Neuron (in vitro differentiated cells): Measurements from ENCODE around the gene CHRNA4.

Experiments
- H2AFZ ChIP-seq: one replicate; pipeline ENCODE4 v1.6.1; 2013; ENCODE audit warnings: low read depth, mild to moderate bottlenecking, inconsistent platforms, low read length, moderate library complexity
- H3K27me3 ChIP-seq: one replicate; pipeline ENCODE4 v1.6.1; 2013; ENCODE audit warnings: low read length; ENCODE audit not compliant: insufficient read depth
- H3K36me3 ChIP-seq: one replicate; pipeline ENCODE4 v1.6.1; 2013; ENCODE audit warnings: low read length; ENCODE audit not compliant: insufficient read depth
- H3K4me1 ChIP-seq: one replicate; pipeline ENCODE4 v1.6.1; 2013; ENCODE audit warnings: low read length; ENCODE audit not compliant: insufficient read depth
- H3K4me3 ChIP-seq: 2 replicates; pipeline ENCODE4 v1.5.1; 2013; ENCODE audit warnings: mild to moderate bottlenecking, low read length, moderate library complexity
- H3K9me3 ChIP-seq: one replicate; pipeline ENCODE4 v1.6.1; 2013; ENCODE audit warnings: low read length

Gene CHRNA4

DNA sequence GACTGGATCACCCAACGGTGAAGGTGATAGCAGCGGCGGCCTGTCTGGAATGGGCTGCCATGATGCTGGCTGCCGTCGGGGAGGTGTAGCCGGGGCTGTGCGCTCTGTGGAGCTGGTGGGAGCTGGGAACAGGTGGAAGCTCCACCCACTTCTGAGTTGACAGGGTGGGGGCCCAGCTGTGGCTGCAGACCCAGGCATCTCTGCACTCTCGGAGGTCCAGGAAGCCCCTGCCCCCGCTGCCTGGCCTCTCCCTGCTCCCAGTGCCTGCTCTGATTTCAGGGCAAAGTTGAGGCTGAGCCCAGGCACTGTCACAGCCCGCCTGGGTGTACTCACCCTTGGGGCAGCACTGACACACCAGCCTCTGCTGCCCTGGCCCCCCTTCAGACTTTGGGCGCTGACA, 18.1 kb upstream of the CHRNA4 start:
- Histone ChIP-seq H2AFZ (no peak overlapping the region), H3K9me3 (no peaks in the 10 kb centered on the region), H3K4me3 (no peak overlapping the region), H3K36me3 (no peaks in the 10 kb centered on the region), H3K4me1 (peaks cover 46% of the 10 kb centered on the region), H3K27me3 (peaks cover 5% of the 10 kb centered on the region)

DNA sequence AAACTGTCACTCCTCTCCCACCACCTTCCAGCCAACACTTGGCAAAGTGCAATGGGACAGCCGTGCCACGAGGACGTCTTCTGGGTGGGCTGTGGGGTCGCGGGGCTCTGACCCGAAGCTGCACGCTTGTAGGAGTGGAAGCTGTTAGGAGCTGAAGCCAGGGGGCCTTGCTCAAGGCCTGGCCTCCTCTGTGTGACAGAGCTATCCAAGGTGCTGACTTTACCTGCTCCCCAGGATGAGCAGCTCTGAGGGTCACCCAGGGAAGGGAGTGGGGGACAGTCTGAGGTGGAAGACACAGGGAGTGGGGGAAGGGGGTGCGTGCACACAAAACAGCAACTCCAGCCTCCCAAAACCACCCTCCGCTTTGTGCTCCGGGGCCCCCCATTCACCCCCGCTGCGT, 17.5 kb upstream of the CHRNA4 start:
- peaks cover 5% of the 10 kb centered on the region for H3K27me3 ChIP-seq
- H3K4me1 ChIP-seq, result peaks cover 46% of the 10 kb centered on the region
- H3K9me3 ChIP-seq, result no peaks in the 10 kb centered on the region
- H3K4me3 ChIP-seq, result no peak overlapping the region
- no peaks in the 10 kb centered on the region for H3K36me3 ChIP-seq
- H2AFZ ChIP-seq, result no peak overlapping the region

DNA sequence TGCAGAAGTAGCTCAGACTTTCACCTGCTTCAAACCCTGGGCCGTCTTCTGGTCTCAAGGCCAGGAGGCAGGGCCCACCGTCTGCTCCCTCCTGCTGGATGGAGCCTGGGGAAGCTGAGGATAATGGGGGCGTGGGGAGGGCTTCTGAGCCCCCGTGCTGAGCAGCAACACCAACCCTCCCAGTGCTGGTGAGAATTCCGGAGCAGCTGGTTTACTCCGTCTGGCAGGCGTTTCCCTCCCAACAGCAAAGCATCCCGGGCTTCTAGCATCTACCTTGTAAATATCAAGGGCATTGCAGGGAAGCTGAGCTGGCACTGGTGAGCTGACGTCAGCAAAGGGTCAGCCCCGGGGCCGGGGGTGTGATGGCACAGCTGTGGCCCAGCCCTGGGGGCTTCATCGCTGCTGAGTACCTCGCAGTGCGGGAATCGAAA, 16.8 kb upstream of the CHRNA4 start:
- no peaks in the 10 kb centered on the region for H3K9me3 ChIP-seq
- peaks cover 46% of the 10 kb centered on the region for H3K4me1 ChIP-seq
- peaks cover 8% of the 10 kb centered on the region for H3K27me3 ChIP-seq
- H2AFZ ChIP-seq, result no peak overlapping the region
- H3K36me3 ChIP-seq, result no peaks in the 10 kb centered on the region
- peak overlapping the region; percentile 32 for H3K4me3 ChIP-seq

DNA sequence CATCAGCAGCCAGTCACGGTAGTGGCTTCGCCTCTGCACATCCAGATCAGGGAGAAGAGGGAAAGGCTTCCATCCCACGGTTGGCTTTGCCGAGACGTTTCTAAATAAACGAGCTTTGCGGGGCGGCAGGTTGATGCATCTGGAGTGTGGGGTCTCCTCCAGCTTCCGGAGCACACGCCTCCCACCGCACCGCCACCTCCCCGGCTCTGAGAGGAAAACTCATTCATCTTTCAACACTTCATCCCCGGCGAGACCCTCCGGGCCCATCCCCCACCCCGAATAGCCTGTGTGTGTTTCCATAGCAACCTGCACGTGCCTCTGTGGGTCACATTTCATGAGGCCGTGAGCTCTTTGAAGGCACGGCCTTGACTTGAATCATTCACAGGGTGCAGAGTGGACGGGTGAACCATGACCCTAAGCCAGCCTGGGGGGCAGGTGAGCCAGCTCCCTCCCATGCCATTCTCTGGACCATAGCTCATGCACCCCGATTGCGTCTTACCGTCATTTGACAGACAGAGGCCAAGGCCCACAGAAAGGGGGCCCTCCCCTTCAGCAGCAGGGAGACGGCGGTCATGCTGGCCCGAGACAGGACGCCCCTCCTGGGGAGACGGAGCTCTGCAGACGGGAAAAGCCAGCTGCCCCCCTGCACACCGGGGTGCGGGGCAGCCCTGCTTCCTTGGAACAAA, 16.2 kb upstream of the CHRNA4 start:
- no peaks in the 10 kb centered on the region for H3K9me3 ChIP-seq
- H2AFZ ChIP-seq, result no peak overlapping the region
- H3K4me1 ChIP-seq, result peaks cover 46% of the 10 kb centered on the region
- no peaks in the 10 kb centered on the region for H3K36me3 ChIP-seq
- peaks cover 8% of the 10 kb centered on the region for H3K27me3 ChIP-seq
- peak overlapping the region; percentile 32 for H3K4me3 ChIP-seq

DNA sequence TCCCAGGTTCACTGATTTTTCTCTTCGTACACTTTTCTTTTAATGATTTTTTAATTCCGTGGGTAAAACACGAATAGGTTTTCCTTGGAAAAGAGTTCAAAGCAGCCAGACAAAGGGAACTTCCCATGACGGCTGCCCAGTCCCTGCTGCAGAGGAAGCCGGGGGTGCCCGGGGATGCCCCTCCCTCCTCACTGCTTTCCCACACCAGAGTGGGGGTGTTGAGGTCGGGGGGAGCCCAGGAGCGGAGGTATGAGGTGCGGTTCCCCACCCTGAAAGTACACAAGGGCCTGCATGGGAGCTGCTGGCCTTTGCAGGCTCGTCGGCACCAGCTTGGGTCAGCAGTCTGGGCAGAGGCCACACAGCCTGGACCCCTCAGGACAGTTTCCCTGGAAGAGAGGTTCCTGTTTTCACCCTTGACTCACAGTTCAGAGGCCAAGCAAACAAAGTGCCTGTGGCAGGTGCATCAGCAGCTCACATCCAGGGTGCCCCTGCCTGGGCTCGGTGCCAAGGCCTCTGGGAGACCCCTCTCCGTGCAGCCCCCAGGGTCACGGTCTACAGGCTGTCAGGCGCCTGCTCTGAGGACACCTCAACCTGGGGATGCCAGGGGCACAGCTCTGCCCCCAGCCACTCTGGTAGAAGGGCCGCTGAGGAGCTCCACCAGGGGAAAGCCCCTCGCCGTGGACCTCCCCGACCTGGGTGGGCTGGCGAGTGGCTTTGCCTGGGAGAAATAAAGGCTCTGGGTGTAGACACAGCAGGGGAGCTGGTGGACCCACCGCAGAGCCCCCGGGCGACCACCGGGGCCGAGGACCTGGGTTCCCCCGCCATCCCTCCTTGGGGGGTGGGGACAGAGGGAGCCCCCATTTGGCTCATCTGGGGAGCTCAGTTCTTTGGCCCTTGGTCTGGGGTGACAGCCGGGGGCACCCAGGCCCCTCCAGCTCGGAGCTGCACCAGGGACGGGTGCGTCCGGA, 15.4 kb upstream of the CHRNA4 start:
- peaks cover 44% of the 10 kb centered on the region for H3K4me1 ChIP-seq
- H3K27me3 ChIP-seq, result peaks cover 8% of the 10 kb centered on the region
- no peak overlapping the region for H2AFZ ChIP-seq
- H3K36me3 ChIP-seq, result no peaks in the 10 kb centered on the region
- H3K4me3 ChIP-seq, result peak overlapping the region; percentile 32
- no peaks in the 10 kb centered on the region for H3K9me3 ChIP-seq

DNA sequence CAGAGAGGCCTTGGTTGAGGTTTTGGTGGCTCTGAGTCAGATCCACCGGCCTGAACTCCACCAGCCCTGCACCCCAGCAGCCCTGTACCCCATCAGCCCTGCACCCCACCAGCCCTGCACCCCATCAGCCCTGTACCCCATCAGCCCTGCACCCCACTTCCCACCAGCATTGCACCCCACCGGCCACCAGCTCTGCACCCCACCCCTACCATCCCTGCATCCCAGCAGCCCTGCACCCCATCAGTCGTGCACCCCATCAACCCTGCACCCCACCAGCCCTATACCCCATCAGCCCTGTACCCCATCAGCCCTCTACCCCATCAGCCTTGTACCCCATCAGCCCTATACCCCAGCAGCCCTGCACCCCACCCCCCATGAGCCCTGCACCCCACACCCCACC, 14.3 kb upstream of the CHRNA4 start:
- H3K4me3 ChIP-seq, result no peak overlapping the region

DNA sequence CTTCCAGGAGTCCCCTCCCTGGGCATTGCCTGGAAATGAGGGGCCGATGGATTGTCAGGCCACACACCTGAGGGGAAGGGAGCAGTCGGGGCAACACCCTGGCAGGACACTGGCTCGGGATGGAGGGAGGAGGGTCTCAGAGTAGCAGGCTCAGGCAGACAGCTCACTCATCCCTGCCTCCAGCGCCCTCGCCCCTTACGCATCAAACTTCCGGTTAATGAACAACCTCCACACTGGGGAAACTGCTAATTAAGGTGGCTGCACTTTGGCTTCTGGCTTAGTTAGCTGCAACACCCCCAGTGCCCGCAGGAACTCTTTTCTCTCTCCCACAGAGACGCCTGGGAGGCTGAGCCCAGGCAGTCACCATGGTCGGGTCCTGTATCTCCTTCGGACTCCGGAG, 13.4 kb upstream of the CHRNA4 start:
- H2AFZ ChIP-seq, result no peak overlapping the region
- peaks cover 35% of the 10 kb centered on the region for H3K4me1 ChIP-seq
- no peaks in the 10 kb centered on the region for H3K36me3 ChIP-seq
- peaks cover 3% of the 10 kb centered on the region for H3K27me3 ChIP-seq
- no peaks in the 10 kb centered on the region for H3K9me3 ChIP-seq
- no peak overlapping the region for H3K4me3 ChIP-seq

More for the DNA sequence above, 14.3 kb upstream of the CHRNA4 start:
- H3K4me1 ChIP-seq, result peaks cover 37% of the 10 kb centered on the region
- peaks cover 3% of the 10 kb centered on the region for H3K27me3 ChIP-seq
- H3K9me3 ChIP-seq, result no peaks in the 10 kb centered on the region
- H3K36me3 ChIP-seq, result no peaks in the 10 kb centered on the region
- H2AFZ ChIP-seq, result no peak overlapping the region

DNA sequence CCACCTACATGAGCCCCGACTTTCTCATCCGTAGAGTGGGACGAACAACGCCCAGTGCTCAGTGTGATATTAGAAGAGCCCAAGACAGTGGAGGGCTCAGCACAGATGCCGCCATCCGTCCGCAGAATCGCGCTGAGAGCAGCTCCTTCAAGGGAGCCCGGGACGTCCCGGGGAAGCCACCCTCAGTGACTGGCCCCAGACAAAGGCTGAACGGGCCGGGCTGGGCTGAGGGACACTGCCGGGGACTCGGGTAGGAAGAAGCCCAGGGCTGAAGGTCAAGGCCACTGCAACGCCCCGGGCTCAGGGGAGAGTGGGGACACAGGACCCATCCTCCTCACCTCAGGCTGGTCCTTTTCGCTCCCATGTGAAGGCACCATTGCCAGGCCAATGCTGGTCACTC, 12.8 kb upstream of the CHRNA4 start:
- H3K4me1 ChIP-seq, result peaks cover 30% of the 10 kb centered on the region

DNA sequence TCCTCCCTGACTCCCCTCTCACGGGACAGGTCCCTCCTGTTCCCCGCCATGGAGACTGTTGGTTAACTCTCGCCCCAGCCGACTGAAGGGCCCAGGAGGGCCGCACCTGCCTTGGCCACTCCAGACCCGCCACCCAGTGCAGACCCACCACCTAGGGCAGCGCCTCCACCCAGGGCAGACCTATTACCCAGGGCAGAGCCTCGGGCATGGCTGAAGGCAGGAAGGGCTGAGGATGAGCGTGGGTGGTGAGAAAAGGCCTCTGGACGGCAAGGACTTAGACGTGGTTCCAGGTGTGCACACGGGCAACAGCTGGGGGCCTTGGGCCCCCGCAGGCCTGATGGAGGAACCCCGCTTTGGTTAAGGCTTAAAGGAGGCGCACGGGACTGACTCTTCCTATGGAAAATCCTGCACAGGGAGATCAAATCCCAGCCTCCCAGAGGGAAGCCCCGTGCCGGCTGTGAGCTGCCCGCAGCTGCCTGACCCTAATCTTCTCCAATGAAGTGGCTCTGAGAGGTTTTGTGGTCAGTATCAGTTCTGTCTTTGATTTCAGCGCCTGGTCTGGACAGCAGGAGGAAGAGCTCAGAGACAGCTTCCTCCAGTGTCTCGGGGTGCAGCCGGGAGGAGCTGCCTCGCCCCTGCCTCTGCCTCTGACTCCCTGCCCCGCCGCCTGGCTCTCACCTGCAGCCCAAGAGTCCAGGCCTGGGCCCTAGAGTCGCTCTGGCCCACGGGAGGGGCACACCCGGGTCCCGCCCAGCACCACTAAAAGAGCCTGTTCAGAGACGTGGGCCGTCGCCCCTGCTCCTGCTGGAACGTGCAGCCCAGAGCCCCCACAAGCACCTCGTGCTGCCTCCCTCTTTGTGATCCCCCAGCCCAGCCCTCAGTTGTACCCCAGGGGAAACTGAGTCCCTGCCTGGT, 12.1 kb upstream of the CHRNA4 start:
- no peaks in the 10 kb centered on the region for H3K36me3 ChIP-seq
- H3K4me3 ChIP-seq, result no peak overlapping the region
- no peak overlapping the region for H2AFZ ChIP-seq
- H3K9me3 ChIP-seq, result no peaks in the 10 kb centered on the region
- peaks cover 29% of the 10 kb centered on the region for H3K4me1 ChIP-seq
- H3K27me3 ChIP-seq, result peaks cover 3% of the 10 kb centered on the region

More for the DNA sequence above, 12.8 kb upstream of the CHRNA4 start:
- H3K27me3 ChIP-seq, result peaks cover 3% of the 10 kb centered on the region
- no peak overlapping the region for H3K4me3 ChIP-seq
- no peak overlapping the region for H2AFZ ChIP-seq
- no peaks in the 10 kb centered on the region for H3K36me3 ChIP-seq
- no peaks in the 10 kb centered on the region for H3K9me3 ChIP-seq

DNA sequence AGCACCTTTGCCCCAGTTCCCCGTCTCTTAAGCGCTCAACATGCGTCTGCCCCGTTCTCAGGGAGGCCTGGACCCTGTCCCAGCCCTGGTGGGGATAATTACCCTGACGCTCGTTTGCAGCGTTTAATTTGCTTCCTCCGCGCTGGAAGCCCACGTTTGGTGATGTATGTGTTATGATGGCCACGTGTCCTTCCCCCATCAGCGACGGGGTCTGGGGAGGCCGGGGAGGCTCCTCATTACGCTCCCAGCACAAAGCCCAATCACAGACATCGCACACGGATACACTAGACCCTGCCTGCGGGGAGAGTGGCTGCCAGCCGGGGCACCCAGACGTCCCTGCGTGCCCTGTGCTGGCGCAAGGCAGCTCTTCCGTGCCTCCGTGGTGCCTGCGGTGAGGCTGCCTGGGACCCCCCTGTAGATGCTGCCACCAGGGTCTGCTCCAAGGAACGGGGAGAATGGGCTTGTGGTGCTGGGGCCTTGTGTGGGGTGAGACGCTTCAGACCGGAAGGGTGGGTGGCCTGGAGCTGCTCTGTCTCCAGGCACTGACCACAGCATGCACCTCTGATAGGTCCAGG, 10.2 kb upstream of the CHRNA4 start:
- Histone ChIP-seq H3K4me3 (no peak overlapping the region), H3K4me1 (peaks cover 28% of the 10 kb centered on the region)

DNA sequence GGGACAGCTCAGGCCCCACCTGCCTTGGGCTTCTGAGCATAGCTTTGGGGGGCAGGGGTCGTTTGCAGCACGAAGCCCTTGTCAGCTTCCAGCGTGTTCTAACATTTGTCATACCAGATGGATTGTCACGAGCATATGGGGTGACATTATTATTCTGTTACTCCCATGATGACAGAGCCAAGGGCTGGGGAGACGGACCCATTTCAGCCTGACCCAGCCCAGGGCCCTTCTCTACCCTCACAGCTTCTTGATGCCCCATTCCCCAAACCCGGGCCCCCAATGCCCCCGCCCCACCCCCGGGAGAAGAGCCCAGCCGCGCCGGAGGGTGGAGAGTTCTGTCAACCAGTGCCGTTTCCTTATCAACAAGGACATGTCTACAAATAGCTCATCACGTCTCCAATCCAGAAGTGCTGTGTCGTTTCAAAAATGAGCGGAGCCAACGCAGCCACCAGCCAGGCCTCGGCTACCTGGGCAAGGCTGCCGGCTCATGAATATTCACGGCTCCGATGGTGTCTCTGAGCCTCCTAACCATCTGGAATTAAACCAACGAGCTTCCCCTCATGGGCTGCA, 9.6 kb upstream of the CHRNA4 start:
- H3K4me3 ChIP-seq, result no peak overlapping the region
- H3K27me3 ChIP-seq, result peaks cover 9% of the 10 kb centered on the region
- H3K4me1 ChIP-seq, result peaks cover 25% of the 10 kb centered on the region
- H3K36me3 ChIP-seq, result no peaks in the 10 kb centered on the region
- H2AFZ ChIP-seq, result no peak overlapping the region
- no peaks in the 10 kb centered on the region for H3K9me3 ChIP-seq

More for the DNA sequence above, 10.2 kb upstream of the CHRNA4 start:
- Histone ChIP-seq H2AFZ (no peak overlapping the region), H3K9me3 (no peaks in the 10 kb centered on the region), H3K36me3 (no peaks in the 10 kb centered on the region), H3K27me3 (peaks cover 7% of the 10 kb centered on the region)
